Measurements from ENCODE around the gene MRO.

GRCh38 chr18:50842846-50843245 is 23.0 kb upstream of the MRO start:
- TF ChIP-seq CTCF (IDR thresholded peaks at IDR 0.05) = no peak
- no peak for TF ChIP-seq POLR2AphosphoS5 (IDR thresholded peaks at IDR 0.05; ENCODE audit: low read depth, low read length)
- TF ChIP-seq REST (IDR thresholded peaks at IDR 0.05; ENCODE audit: insufficient read depth in 1 of 2, low read depth in 2 of 2, low read length in 1 of 2) = no peak
- no peak for TF ChIP-seq SIN3A (IDR thresholded peaks at IDR 0.05; ENCODE audit: borderline replicate concordance, insufficient read depth, low read depth, low read length)
- no peak for TF ChIP-seq TCF7L2 (IDR thresholded peaks at IDR 0.05; ENCODE audit: low read depth, low read length)
